ENCODE results near the gene SLC22A1. TPM values are rescaled to one million over a fixed set of nuclear protein-coding genes. Genes with fewer than 3 reads are reported as not detected.

SLC22A1 gene
- total and polyA plus RNA-seq, 2 of the 4 experiments (the other 2 are of a cell fraction): 0.10 TPM; not detected in 1

- Histone ChIP-seq H4K20me1 (ENCODE audit: insufficient read depth, low read length) (no peaks in the 10 kb centered on the region), H4K8ac (ENCODE audit: low read depth in 2 of 2, low read length in 2 of 2) (no peak overlapping the region), H3K9me3 (ENCODE audit: control insufficient read depth, insufficient read depth, low read length) (no peaks in the 10 kb centered on the region), H2AFZ (replicated peaks; ENCODE audit: low read length, poor library complexity) (no peak overlapping the region), H3K4me3 (ENCODE audit: insufficient read depth, low read depth, low read length) (no peak overlapping the region), H2BK15ac (ENCODE audit: low read depth, low read length) (no peak overlapping the region), H3K9me1 (ENCODE audit: insufficient read depth, low read length) (peaks cover 2% of the 10 kb centered on the region; the same call in 1 of the 2 replicates), H3K18ac (ENCODE audit: low read depth, low read length) (no peak overlapping the region), H3K27ac (ENCODE audit: insufficient read depth, low read length) (no peak overlapping the region), H3K4me1 (ENCODE audit: control insufficient read depth, insufficient read depth, low read length) (no peaks in the 10 kb centered on the region), H3K27me3 (ENCODE audit: control insufficient read depth, insufficient read depth, low read length) (no peaks in the 10 kb centered on the region), H2AK5ac (ENCODE audit: low read depth, low read length) (no peak overlapping the region), H3K4me2 (ENCODE audit: low read depth, low read length) (no peak overlapping the region), H4K91ac (ENCODE audit: insufficient read depth, low read depth, low read length) (no peak overlapping the region), H3K23ac (ENCODE audit: low read depth, low read length) (no peak overlapping the region), H2AK9ac (replicated peaks; ENCODE audit: low read depth, low read length, poor library complexity) (no peak overlapping the region), H2BK20ac (ENCODE audit: low read depth, low read length) (no peak overlapping the region), H2BK120ac (ENCODE audit: low read depth, low read length) (no peak overlapping the region), H3K4ac (ENCODE audit: low read depth, low read length) (no peak overlapping the region), H3K56ac (ENCODE audit: extremely low read depth, insufficient read depth, low read length) (no peak overlapping the region), H3K36me3 (ENCODE audit: control insufficient read depth, insufficient read depth, low read length) (peaks cover 39% of the 10 kb centered on the region), H3K9ac (ENCODE audit: low read depth, low read length) (no peak overlapping the region), H2BK5ac (ENCODE audit: low read depth, low read length, poor library complexity, severe bottlenecking) (no peak overlapping the region), H4K5ac (ENCODE audit: low read depth, low read length) (no peak overlapping the region), H3K14ac (replicated peaks; ENCODE audit: low read depth, low read length) (no peak overlapping the region), H3K79me1 (ENCODE audit: low read depth in 1 of 2, low read length in 2 of 2) (no peaks in the 10 kb centered on the region)
- dilution Hi-C loops (cut with HindIII; ENCODE audit: low sequenced_read_pairs, unreplicated experiment) (no loop called here), in situ Hi-C loops (cut with MboI; ENCODE audit: low sequenced_read_pairs) (no loop called here), intact Hi-C loops (cut with micrococcal nuclease) (no loop called here)
- BruUV-seq (replicated peaks): no TSS peak
- ChIA-PET CTCF (no interaction called here), POLR2A (ENCODE audit: unreplicated experiment) (no interaction called here)
- ATAC-seq (ENCODE audit: low read depth) (no peak), DNase-seq (no peak)
- TF ChIP-seq MXI1 (IDR thresholded peaks at IDR 0.05; ENCODE audit: borderline replicate concordance, low read depth, low read length): no peak
- no CpG with 5 or more reads among the region's 5 CpGs for WGBS, 2 experiments (ENCODE audit: extremely low coverage in 2 of 2, insufficient read length in 1 of 2)
Observed at GRCh38 chr6:160108077-160108476, 13.5 kb upstream of the SLC22A1 start.
